Ovary (tissue), 9 donors: ENCODE data around the gene FILIP1L. TPM values are rescaled to one million over a fixed set of nuclear protein-coding genes. Genes with fewer than 3 reads are reported as not detected.

Source experiments
- DNase-seq, 5 donors: peaks; one replicate each; pipeline ENCODE4 v3.0.0-alpha.2; 2019 to 2020
- H3K27ac ChIP-seq, 2 donors: fragments of 200-600 bp; one replicate each; pipeline versions ENCODE4 v1.5.1 to v1.8.0; 2019 to 2022
- H3K27me3 ChIP-seq: fragments of 200-600 bp; one replicate; pipeline ENCODE4 v1.8.0; 2022
- H3K36me3 ChIP-seq: fragments of 200-600 bp; sonication (generic); one replicate; pipeline ENCODE4 v1.5.1; 2019
- H3K4me1 ChIP-seq: one replicate; pipeline ENCODE4 v1.8.1; 2013; ENCODE audit warnings: mild to moderate bottlenecking, moderate library complexity; ENCODE audit not compliant: insufficient read depth
- H3K4me3 ChIP-seq: fragments of 200-600 bp; sonication (generic); one replicate; pipeline ENCODE4 v1.5.1; 2017
- H3K9me3 ChIP-seq, 2 donors: fragments of 200-600 bp in 1 of 2; sonication (generic) in 1 of 2; one replicate each; pipeline versions ENCODE4 v1.5.1 to v1.8.1; 2013 to 2019; ENCODE audit warnings: mild to moderate bottlenecking in 1 of 2, moderate library complexity in 1 of 2
- CTCF ChIP-seq, 3 donors: fragments of 450-650 bp in 2 of 3; fragments of 200-600 bp in 1 of 3; IDR thresholded peaks; one replicate each; pipeline versions ENCODE4 v1.5.1 to v1.8.0; 2016 to 2022; ENCODE audit warnings: antibody characterized with exemption in 3 of 3, mild to moderate bottlenecking in 1 of 3
- EP300 ChIP-seq: sonication (generic); formaldehyde crosslinking; IDR thresholded peaks from one replicate; pipeline ENCODE4 v1.6.1; 2017; ENCODE audit warnings: antibody characterized with exemption
- POLR2A ChIP-seq: fragments of 450-650 bp; IDR thresholded peaks from one replicate; pipeline ENCODE4 v1.6.1; 2017; ENCODE audit warnings: antibody characterized with exemption, mild to moderate bottlenecking, moderate library complexity
- WGBS, 3 donors: extraction: QIAGEN DNeasy Blood & Tissue Kit in 1 of 3; methylation state at CpG; one replicate each; pipeline versions ENCODE4 v1.1.5 to v1.1.7; 2013 to 2017; 5-methylcytosine and 5-hydroxymethylcytosine counted together
- intact Hi-C, 4 donors: fragments of 100-400 bp; cut with DNase I; formaldehyde crosslinking; loops; one replicate each; pipeline versions ENCODE4 v1.11.0 to v1.15.1; 2022 to 2023
- polyA plus RNA-seq, 2 donors: library from polyadenylated mRNA; stranded (reverse); fragments of 200-250 nt in 1 of 2; fragments of 350-450 nt in 1 of 2; fragmentation: Illumina TruSeq in 1 of 2; extraction: RNeasy Lipid Tissue Mini Kit (QIAGEN cat#74804) in 1 of 2; gene quantifications; one replicate each; pipeline ENCODE4 v1.2.3, GENCODE V29; 2013 to 2014
- total RNA-seq, 7 donors: library from RNA; depleted of rRNA in 2 of 7; stranded (reverse); fragments of >200 nt in 2 of 7; fragmentation: NEBNext Ultra II Directional in 3 of 7; extraction: Animal tissue kit (Norgen Biotek cat#: 25700) in 3 of 7; gene quantifications; one replicate each; pipeline versions ENCODE4 v1.1.0 to v1.2.4, GENCODE V29; 2016 to 2023
- donor health status: DM: no; HTN: no; CAD: no; lungs with moderate emphysema.
- donor health status: DM: no; HTN: no; CAD: no.
- donor health status: Bipolar disorder and iron deficiency.
- donor health status: DM: yes; HTN: yes; CAD: no.
- donor health status: DM: no; HTN: no; CAD: no.
- donor health status: DM: yes; HTN: yes; CAD: no.

Gene FILIP1L
- total and polyA plus RNA-seq, 9 donors, result 23.7 to 174 (median 110) TPM

- no peaks in the 10 kb centered on the region for H3K4me1 ChIP-seq
- intact Hi-C loops, result loop anchor here in 1 of 4 donors (10.0 kb wide), 1 partner anchor 190 kb away; no protein-coding TSS in a partner anchor
- H3K27me3 ChIP-seq, result no peaks in the 10 kb centered on the region
- DNase-seq, result no peak
- H3K9me3 ChIP-seq, result peaks cover 0 to 4% of the 10 kb centered on the region in 2 donors
- no peaks in the 10 kb centered on the region for H3K36me3 ChIP-seq
- no peak overlapping the region for H3K4me3 ChIP-seq
- TF ChIP-seq EP300, result no peak
- no peak for TF ChIP-seq CTCF (IDR thresholded peaks at IDR 0.05)
- no peak for TF ChIP-seq POLR2A
- H3K27ac ChIP-seq, result no peak overlapping the region
- WGBS, 3 donors, result 76 to 89% (median 88%) methylated on average over 1 of the region's 1 CpG
Observed at GRCh38 chr3:99854756-99855298, 259.5 kb downstream of the FILIP1L start.

GRCh38 chr3:99852851-99853250 is 261.4 kb downstream of the FILIP1L start:
- TF ChIP-seq EP300 (no peak), CTCF (IDR thresholded peaks at IDR 0.05) (no peak), POLR2A (no peak)
- H3K4me3 ChIP-seq, result no peak overlapping the region
- no peaks in the 10 kb centered on the region for H3K36me3 ChIP-seq
- H3K27ac ChIP-seq, result no peak overlapping the region
- H3K9me3 ChIP-seq, result peaks cover 0 to 4% of the 10 kb centered on the region in 2 donors
- no peaks in the 10 kb centered on the region for H3K27me3 ChIP-seq
- 82 to 85% (median 84%) methylated on average over 1 of the region's 1 CpG for WGBS, 3 donors
- no peak for DNase-seq
- H3K4me1 ChIP-seq, result no peaks in the 10 kb centered on the region
- intact Hi-C loops, result loop anchor here in 1 of 4 donors (10.0 kb wide), 1 partner anchor 192 kb away; no protein-coding TSS in a partner anchor

DNA sequence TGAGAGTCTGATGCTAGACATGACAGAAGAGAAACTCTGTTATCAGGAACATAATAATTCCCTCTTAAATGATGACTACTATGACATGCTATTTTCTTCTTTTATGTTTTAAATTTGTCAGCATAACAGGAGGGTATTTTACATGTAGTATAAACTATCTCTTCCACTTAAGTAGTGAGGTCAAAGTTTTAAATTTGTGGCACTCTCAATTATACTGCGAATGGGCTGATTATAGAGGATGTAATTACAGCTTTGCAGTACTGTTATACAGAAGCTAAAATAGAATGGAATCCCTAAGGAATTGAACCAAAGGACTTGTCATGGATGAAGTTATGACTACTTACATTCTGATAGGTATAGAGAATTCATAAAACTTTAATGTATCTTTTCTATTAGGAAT is 262.3 kb downstream of the FILIP1L start:
- 84 to 94% (median 93%) methylated on average over 1 of the region's 1 CpG for WGBS, 3 donors
- Histone ChIP-seq H3K4me3 (no peak overlapping the region), H3K36me3 (no peaks in the 10 kb centered on the region), H3K4me1 (no peaks in the 10 kb centered on the region), H3K27ac (no peak overlapping the region), H3K27me3 (no peaks in the 10 kb centered on the region), H3K9me3 (peaks cover 0 to 4% of the 10 kb centered on the region in 2 donors)
- TF ChIP-seq EP300, result no peak
- no peak for TF ChIP-seq CTCF (IDR thresholded peaks at IDR 0.05)
- TF ChIP-seq POLR2A, result no peak
- no peak for DNase-seq
- intact Hi-C loops, result loop anchor here in 1 of 4 donors (10.0 kb wide), 1 partner anchor 193 kb away; no protein-coding TSS in a partner anchor

DNA sequence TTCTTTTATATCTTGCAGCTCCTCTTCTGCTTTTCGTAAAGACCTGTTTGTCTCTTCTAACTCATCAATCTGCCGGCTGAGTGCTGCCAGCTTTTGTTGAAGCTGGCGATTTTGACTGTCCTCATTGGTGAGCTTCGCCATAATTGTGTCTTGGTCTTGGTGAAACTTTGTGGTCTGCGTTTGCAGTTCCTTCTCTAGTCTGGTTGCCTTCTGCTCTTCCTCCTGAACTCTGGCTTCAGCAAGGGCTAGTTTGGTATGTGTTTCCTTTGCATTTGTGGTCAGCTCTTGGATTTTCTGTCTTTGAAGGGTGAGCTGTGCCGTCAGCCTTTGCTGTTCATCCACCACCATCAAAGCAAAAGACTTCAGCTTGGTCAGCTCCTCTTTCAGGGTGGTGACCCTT is 263.7 kb downstream of the FILIP1L start:
- peaks cover 2% of the 10 kb centered on the region for H3K4me1 ChIP-seq
- no peaks in the 10 kb centered on the region for H3K27me3 ChIP-seq
- H3K9me3 ChIP-seq, result peaks cover 0 to 4% of the 10 kb centered on the region in 2 donors
- H3K27ac ChIP-seq, result no peak overlapping the region
- H3K4me3 ChIP-seq, result no peak overlapping the region
- no peak for DNase-seq
- 94 to 98% (median 96%) methylated on average over 6 of the region's 6 CpGs for WGBS, 3 donors
- intact Hi-C loops, result loop anchor here in 1 of 4 donors (10.0 kb wide), 1 partner anchor 194 kb away; no protein-coding TSS in a partner anchor
- TF ChIP-seq POLR2A (no peak), CTCF (IDR thresholded peaks at IDR 0.05) (no peak), EP300 (no peak)
- H3K36me3 ChIP-seq, result no peaks in the 10 kb centered on the region
